HG03196 (cell line): ENCODE results near the gene HJURP.

Experiments used
- ATAC-seq: cut with Tn5 transposase; IDR thresholded peaks from one replicate; pipeline ENCODE4 v1.9.1; 2021; ENCODE audit not compliant: unreplicated experiment

HJURP gene

GRCh38 chr2:233848276-233848675 is 6.1 kb downstream of the HJURP start:
- no peak for ATAC-seq

GRCh38 chr2:233847248-233847898 is 7.0 kb downstream of the HJURP start:
- no peak for ATAC-seq

- ATAC-seq = no peak
These were observed 7.7 kb downstream of the HJURP start for GRCh38 chr2:233846387-233847247.

DNA sequence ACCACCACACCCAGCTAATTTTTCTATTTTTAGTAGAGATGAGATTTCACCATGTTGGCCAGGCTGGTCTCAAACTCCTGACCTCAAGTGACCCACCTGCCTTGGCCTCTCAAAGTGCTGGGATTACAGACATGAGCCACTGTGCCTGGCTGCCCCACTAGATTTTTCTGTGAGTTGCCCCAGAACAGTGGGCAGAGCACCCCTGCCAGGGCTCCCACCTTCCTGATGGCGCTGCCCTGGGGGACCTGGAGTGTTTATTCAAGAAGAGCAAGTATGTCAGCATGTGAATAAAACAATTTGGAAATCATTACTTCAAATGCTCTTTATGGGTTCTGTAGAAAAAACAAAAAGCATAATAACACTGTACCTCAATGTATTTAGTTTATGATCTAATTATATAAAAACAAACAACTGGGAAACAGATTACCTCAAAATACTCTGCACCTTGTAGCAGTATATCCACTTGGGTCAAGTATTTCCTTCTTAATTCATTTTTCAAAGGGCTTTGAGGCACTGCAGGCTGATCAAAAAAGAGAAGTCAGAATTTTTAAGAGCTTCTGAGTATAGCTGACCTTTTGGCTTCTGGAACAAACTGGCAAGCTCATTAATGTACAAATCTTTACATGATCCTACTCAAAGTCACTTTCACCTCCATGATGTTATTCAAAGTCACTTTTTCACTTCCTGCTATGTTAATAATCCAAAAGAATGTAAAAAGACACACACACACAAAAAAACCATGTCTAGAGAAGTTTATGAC is 8.9 kb downstream of the HJURP start:
- ATAC-seq = no peak

DNA sequence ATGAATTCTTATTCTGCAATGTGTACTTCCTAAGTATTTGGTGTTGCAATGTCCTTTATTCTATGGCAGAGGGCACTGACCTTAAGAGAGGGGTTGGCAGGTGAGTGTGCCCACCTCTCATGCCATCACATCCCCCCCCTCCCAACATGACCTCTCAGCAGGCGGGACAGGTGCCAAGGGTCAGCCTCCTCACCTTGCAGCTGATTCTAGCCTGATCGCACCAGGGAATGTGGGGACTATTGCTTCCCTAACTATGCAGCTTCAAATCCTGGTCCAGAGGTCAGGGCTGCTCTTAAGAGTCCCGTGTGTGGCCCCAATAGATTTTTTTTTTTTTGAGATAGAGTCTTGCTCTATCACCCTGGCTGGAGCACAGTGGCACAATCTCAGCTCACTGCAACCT is 9.5 kb downstream of the HJURP start:
- ATAC-seq = no peak

GRCh38 chr2:233844064-233844807 is 10.1 kb downstream of the HJURP start:
- ATAC-seq = no peak

DNA sequence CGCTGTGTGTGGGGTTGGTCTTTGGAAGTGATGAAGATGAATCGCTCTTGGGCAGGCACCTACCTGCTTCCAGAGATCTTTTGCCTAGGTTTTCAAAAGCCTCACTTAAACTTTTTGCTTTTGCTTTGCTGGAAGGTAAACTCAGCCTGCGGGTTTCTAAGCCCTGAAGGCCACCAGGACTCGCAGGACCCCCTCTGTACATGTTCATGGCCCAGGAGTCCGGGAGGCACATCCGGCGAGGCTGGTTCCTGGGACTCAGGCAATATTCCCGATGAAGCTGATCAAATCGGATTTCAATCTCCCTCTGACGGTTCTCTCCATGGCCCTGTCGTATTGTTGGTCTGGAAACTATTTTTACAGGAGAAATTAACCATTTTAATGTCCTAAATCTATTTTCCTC is 13.2 kb downstream of the HJURP start:
- ATAC-seq = no peak

GRCh38 chr2:233840520-233840919 is 13.8 kb downstream of the HJURP start:
- no peak for ATAC-seq

- no peak for ATAC-seq
These were observed 14.9 kb downstream of the HJURP start for GRCh38 chr2:233839447-233839820.

DNA sequence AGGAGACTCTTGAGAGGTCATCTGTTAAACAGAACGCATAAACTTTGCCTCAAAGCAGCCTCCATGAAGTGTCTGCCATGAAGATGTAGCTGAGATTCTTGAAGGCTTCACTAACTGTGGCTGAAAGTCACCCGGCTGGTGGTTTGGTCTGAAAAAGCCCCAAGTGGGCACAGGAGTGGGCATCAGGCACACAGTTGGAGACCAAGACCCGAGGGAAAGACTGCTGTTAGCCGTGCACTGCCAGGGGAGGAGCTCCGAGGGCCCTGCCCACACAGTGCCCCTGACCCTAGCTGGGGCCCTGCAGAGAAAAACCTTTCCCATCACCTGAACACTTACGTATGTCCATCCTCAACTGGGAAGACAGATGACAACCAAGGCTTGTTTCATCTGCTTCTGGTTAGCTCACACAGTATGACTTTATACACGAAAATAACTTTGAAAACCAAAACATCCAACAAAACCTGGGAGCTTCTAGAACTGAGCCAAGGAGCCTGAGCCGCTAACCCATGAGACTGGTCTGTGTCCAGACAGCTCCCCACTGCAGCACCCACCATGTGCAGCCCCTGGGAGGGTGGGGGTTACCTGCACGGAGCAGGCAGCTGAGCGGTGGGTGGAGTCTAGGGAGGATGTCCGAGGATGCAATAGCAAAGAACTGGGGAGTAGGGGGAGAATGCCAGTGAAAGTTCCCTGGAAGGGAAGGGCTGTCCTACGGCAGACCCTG is 15.4 kb downstream of the HJURP start:
- no peak for ATAC-seq

DNA sequence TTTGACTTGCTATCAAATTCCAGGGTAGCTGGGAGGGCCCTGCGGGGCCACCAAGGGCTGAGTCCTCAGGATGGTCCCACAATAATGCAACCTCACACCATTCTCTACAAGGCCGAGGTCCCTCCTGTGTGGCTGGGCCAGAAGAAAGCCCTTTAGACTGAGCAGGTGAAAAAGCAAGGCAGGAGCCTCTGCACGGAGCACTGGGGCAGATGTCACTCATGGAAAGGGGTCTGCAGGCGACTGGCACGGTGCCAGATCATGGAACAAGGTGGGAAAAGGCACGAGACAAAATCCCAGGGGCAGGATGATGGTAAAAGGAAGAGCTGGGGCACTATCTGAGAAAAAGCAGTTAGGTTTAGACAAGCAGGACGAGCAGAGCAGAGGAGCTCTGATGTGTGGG is 16.1 kb downstream of the HJURP start:
- no peak for ATAC-seq

DNA sequence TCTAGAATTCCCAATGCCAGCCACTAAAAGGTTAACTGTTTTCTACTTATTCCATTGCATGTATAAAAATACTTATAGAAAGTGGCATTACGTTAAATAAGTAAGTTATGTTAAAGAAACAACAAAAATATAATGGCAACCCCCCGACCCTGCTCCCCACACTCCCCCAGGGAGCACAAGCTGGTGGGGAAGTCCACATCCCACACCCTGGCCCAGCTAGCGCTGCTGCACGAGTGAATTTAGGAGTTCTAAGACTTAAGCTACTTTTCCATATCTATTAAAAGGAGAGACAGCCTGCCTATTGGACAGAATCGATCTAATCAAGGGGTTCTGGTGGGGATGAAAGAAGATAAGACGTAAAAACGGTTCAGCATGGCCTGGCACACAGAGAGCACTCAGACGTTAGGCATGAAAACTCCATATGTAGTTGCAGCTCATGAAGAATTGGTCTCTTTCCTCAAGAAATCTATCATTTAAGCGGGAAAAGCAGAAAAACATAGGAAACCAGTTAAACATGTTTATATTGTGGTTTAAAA is 16.6 kb downstream of the HJURP start:
- ATAC-seq = no peak

DNA sequence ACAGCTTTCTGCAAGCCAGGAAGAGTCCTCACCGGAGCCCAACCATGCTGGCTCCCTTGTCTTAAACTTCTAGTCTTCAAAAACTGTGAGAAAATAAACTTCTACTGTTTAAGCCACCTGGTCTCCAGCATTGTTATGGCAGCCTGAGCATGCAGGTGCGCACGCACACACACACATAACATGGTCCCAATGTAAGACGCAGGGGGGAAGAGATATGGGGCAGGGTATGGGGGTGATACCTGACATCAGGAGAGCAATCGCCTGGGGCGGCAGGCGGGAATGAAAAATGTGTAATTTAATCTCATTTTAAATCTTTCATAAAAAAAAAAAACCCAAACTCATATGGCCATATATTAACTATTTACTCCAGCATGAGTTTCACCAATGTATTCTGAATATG is 18.0 kb downstream of the HJURP start:
- no peak for ATAC-seq

DNA sequence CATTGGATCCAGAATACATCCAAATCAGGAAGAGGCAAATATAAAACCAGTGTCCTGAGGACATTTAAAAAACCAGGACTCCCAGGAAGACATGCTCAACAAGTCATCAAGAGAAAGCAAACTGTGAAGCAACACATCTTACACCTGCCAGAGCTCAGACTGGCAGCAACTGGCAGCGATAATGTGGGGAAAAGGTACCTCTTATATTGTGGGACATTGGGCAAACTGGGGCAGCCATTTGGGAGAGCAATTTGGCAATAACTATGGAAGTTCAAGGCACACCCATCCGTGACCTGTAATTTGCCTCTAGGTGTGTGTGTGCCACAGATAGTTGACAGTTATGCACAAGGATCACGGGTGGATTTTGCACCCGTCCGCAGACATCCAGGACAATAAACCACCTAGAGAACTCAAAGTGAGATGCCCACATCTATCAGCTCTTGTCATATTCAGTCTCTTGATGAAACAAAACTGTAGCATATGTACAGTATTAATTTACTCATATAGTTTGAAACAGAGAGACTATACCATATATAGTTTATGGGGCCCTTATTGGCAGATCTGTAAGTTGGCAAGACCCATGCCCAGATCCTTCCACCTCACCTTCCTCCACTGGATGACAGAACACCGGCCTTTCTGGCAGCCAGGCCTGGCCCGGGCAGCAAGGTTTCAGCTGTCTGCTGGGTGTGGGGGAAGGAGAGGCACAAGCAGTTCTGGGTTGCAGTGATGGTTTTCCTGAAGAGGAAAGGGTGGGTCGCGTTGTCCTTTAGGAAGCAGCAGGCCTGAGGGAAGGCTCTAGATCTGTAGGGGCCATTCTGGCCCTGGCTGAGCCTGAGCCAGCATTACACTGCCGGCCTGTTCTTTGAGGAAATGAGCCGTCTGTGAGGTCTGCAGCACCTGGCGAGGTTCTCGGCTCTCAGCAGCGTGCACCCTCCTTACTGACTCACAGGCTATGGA is 18.8 kb downstream of the HJURP start:
- no peak for ATAC-seq

DNA sequence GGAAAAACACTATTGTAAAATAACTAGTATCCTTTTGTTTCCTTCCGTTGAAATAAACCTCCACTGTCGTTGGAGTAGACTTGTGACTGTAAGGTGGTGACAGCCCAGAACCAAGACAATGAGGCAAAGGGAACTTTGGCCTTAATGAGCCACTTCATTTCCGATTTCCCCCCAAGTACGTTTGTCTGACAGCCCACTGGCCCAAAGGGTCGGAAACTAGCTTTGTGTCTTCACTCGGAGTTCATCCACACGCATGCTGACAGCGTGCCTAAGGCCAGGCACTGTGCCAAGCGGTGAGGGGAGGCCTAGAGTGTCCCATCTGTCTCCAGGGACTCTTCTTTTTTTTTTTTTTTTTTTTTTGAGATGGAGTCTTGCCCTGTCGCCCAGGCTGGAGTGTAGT is 21.0 kb downstream of the HJURP start:
- ATAC-seq = no peak

GRCh38 chr2:233832869-233833311 is 21.4 kb downstream of the HJURP start:
- no peak for ATAC-seq

- ATAC-seq = no peak
These were observed 21.9 kb downstream of the HJURP start for GRCh38 chr2:233832414-233832813.

GRCh38 chr2:233831861-233832260 is 22.5 kb downstream of the HJURP start:
- ATAC-seq = no peak
